Adrenal gland (tissue), 12 donors: ENCODE data around the gene SLC35F2. TPM values are rescaled to one million over a fixed set of nuclear protein-coding genes. Genes with fewer than 3 reads are reported as not detected.

Source experiments
- DNase-seq, 7 donors: peaks; one replicate each; pipeline ENCODE4 v3.0.0-alpha.2; 2019 to 2020
- H3K27ac ChIP-seq, 5 donors: fragments of 200-600 bp; sonication (generic) in 4 of 5; 1 replicate in 3 of 5; 2 replicates in 2 of 5; pipeline versions ENCODE4 v1.5.1 to v1.8.0; 2016 to 2020; ENCODE audit warnings: mild to moderate bottlenecking in 1 of 5
- H3K27me3 ChIP-seq: fragments of 200-600 bp; 2 replicates; pipeline ENCODE4 v1.8.0; 2021
- H3K36me3 ChIP-seq, 2 donors: fragments of 200-600 bp; replicated peaks in 1 of 2; 1 replicate in 1 of 2; 2 replicates in 1 of 2; pipeline versions ENCODE4 v1.5.1 to v1.8.0; 2018 to 2022
- H3K4me1 ChIP-seq, 2 donors: fragments of 200-600 bp; replicated peaks in 1 of 2; 1 replicate in 1 of 2; 2 replicates in 1 of 2; pipeline versions ENCODE4 v1.5.1 to v1.8.0; 2018 to 2021
- H3K4me3 ChIP-seq, 4 donors: fragments of 200-600 bp; sonication (generic) in 3 of 4; one replicate each; pipeline ENCODE4 v1.5.1; 2016 to 2018
- H3K9me3 ChIP-seq, 3 donors: fragments of 200-600 bp; sonication (generic) in 1 of 3; replicated peaks in 1 of 3; 1 replicate in 2 of 3; 2 replicates in 1 of 3; pipeline versions ENCODE4 v1.5.1 to v1.8.0; 2016 to 2021
- CTCF ChIP-seq, 6 experiments: fragments of 450-650 bp in 4 of 6; fragments of 200-600 bp in 2 of 6; sonication (generic) in 1 of 6; IDR thresholded peaks; 1 replicate in 5 of 6; 2 replicates in 1 of 6; pipeline versions ENCODE4 v1.5.1 to v1.8.0; 2016 to 2021; ENCODE audit warnings: antibody characterized with exemption in 6 of 6, mild to moderate bottlenecking in 2 of 6, moderate library complexity in 1 of 6
- POLR2A ChIP-seq, 2 donors: fragments of 450-650 bp; IDR thresholded peaks; one replicate each; pipeline ENCODE4 v1.6.1; 2017; ENCODE audit warnings: antibody characterized with exemption in 2 of 2, mild to moderate bottlenecking in 2 of 2, moderate library complexity in 1 of 2
- WGBS, 4 donors: extraction: QIAGEN DNeasy Blood & Tissue Kit in 2 of 4; methylation state at CpG; one replicate each; pipeline versions ENCODE4 v1.1.5 to v1.1.7; 2013 to 2017; 5-methylcytosine and 5-hydroxymethylcytosine counted together
- intact Hi-C, 2 donors: fragments of 100-400 bp; cut with DNase I; formaldehyde crosslinking; loops; one replicate each; pipeline versions ENCODE4 v1.14.1 to v1.15.0; 2022 to 2023
- polyA plus RNA-seq, 3 donors: library from polyadenylated mRNA; stranded (reverse); fragments of 200-250 nt in 2 of 3; fragments of 350-450 nt in 1 of 3; fragmentation: Illumina TruSeq in 1 of 3; extraction: RNeasy Lipid Tissue Mini Kit (QIAGEN cat#74804) in 1 of 3; gene quantifications; one replicate each; pipeline ENCODE4 v1.2.3, GENCODE V29; 2013 to 2014
- total RNA-seq, 9 donors: library from RNA; depleted of rRNA in 4 of 9; stranded (reverse); fragments of >200 nt in 4 of 9; fragments of 120-200 nt in 1 of 9; fragmentation: NEBNext Ultra II Directional in 1 of 9; extraction: Animal tissue kit (Norgen Biotek cat#: 25700) in 1 of 9; gene quantifications; one replicate each; pipeline versions ENCODE4 v1.1.0 to v1.2.4, GENCODE V29; 2013 to 2023
- donor health status: healthy with polysubstance abuse.
- donor health status: Bipolar disorder and iron deficiency.
- donor health status: DM: yes; HTN: yes; CAD: no.
- donor health status: DM: no; HTN: no; CAD: no.
- donor health status: DM: no; HTN: no; CAD: no.
- donor health status: DM: yes; HTN: yes; CAD: no.

Gene SLC35F2
- total and polyA plus RNA-seq, 12 donors: 0.33 to 6.3 (median 1.6) TPM

- WGBS, 4 donors: 89 to 93% (median 91%) methylated on average over 2 of the region's 2 CpGs
- intact Hi-C loops: no loop called here
- Histone ChIP-seq H3K4me3 (no peak overlapping the region), H3K9me3 (no peaks in the 10 kb centered on the region), H3K27me3 (no peaks in the 10 kb centered on the region), H3K27ac (no peak overlapping the region), H3K4me1 (no peaks in the 10 kb centered on the region), H3K36me3 (no peaks in the 10 kb centered on the region)
- DNase-seq: no peak
- no peak for TF ChIP-seq POLR2A (IDR thresholded peaks at IDR 0.05)
- TF ChIP-seq CTCF (IDR thresholded peaks at IDR 0.05): no peak
Observed at GRCh38 chr11:107816028-107816427, 42.6 kb downstream of the SLC35F2 start.

GRCh38 chr11:107810875-107811274 is 47.7 kb downstream of the SLC35F2 start:
- no peaks in the 10 kb centered on the region for H3K27me3 ChIP-seq
- H3K4me3 ChIP-seq: no peak overlapping the region
- TF ChIP-seq CTCF (IDR thresholded peaks at IDR 0.05) (no peak), POLR2A (IDR thresholded peaks at IDR 0.05) (no peak)
- no peak overlapping the region for H3K27ac ChIP-seq
- H3K9me3 ChIP-seq: no peaks in the 10 kb centered on the region
- H3K4me1 ChIP-seq: no peaks in the 10 kb centered on the region
- no peaks in the 10 kb centered on the region for H3K36me3 ChIP-seq
- DNase-seq: no peak
- intact Hi-C loops: no loop called here

- Histone ChIP-seq H3K9me3 (no peaks in the 10 kb centered on the region), H3K36me3 (no peaks in the 10 kb centered on the region), H3K4me1 (no peaks in the 10 kb centered on the region), H3K27me3 (no peaks in the 10 kb centered on the region), H3K4me3 (no peak overlapping the region), H3K27ac (no peak overlapping the region)
- intact Hi-C loops: no loop called here
- 60 to 75% (median 72%) methylated on average over 4 of the region's 4 CpGs for WGBS, 4 donors
- DNase-seq: no peak
- TF ChIP-seq POLR2A (IDR thresholded peaks at IDR 0.05) (no peak), CTCF (IDR thresholded peaks at IDR 0.05) (no peak)
Observed at GRCh38 chr11:107808521-107808920, 50.1 kb downstream of the SLC35F2 start.

- no peaks in the 10 kb centered on the region for H3K36me3 ChIP-seq
- no peak for DNase-seq
- H3K4me3 ChIP-seq: no peak overlapping the region
- intact Hi-C loops: no loop called here
- H3K4me1 ChIP-seq: no peaks in the 10 kb centered on the region
- no peaks in the 10 kb centered on the region for H3K9me3 ChIP-seq
- TF ChIP-seq CTCF (IDR thresholded peaks at IDR 0.05) (no peak), POLR2A (IDR thresholded peaks at IDR 0.05) (no peak)
- no peak overlapping the region for H3K27ac ChIP-seq
- H3K27me3 ChIP-seq: no peaks in the 10 kb centered on the region
Observed at GRCh38 chr11:107804971-107805370, 53.6 kb downstream of the SLC35F2 start.
